GM19463 (cell line): ENCODE results near the gene TTC4.
"Not testable (repeated sequence)": the region's sequence is repeated elsewhere in the genome, so short reads cannot be mapped to it uniquely, and the experiment has no call there.

Source experiments
- ATAC-seq: cut with Tn5 transposase; IDR thresholded peaks from one replicate; pipeline ENCODE4 v1.9.1; 2021; ENCODE audit warnings: mild to moderate bottlenecking, moderate library complexity; ENCODE audit not compliant: unreplicated experiment

TTC4 gene

GRCh38 chr1:54745864-54746263, 30.2 kb downstream of the TTC4 start:
- ATAC-seq: no peak

- no peak for ATAC-seq
Measured at GRCh38 chr1:54748094-54748835, 32.6 kb downstream of the TTC4 start.

- ATAC-seq: no peak
Measured at GRCh38 chr1:54750596-54750995, 34.9 kb downstream of the TTC4 start.

DNA sequence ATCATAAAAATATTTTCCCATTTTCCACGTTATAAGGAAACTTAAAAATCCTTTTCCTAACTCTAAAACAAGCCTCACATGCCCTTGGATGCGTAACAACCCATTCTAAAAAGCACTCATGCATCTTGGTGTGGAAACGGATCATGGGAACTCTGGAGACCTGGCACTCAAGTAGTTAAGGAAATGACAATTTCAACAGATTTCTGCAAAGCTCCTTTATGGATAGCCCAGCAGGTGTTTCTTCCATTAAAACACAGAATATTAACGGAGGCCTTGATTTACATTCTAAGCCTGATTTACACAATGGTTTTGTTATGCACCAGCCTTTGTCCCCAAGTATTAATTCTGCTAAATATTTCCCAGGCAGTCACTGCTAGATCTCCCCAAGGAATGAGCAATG, 35.8 kb downstream of the TTC4 start:
- no peak for ATAC-seq

GRCh38 chr1:54754045-54754444, 38.4 kb downstream of the TTC4 start:
- no peak for ATAC-seq

DNA sequence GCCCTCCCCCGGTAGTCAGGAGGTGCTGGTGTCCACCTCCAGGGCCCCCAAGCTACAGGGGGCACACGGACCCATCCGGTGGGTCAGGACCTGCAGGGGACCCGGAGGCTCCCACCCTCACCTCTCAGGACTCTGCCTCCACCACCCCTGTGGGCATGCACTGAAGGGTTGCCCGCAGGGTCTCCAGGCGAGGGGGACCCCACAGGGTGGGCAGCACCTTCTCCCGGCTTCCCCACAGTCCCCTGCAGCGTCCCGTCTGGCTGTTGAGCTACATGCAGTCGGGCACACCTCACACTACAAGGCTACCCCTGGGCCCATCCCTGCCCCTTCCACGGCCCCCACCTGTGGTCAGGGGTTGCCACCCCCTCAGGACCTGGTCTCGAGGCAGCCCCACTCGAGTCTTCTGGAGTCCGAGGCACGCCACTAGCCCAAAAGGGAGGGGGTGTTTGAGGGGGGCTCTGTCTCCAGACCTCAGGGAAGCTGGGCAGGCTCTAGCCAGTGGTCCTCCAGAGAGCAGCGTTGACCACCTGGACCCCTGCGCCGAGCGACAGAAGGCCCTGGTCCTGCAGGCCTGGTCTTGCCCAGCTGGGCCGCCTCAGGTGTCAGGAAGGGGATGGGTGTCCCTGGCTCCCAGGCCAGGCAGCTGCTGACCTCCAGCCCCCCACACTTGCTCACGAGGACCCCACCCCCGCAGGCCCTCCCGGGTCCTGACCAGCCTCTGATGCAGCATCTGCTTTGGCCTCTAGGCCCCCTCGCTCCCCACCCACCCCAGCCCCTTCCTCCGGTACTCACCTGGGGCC, 39.0 kb downstream of the TTC4 start:
- no peak for ATAC-seq

DNA sequence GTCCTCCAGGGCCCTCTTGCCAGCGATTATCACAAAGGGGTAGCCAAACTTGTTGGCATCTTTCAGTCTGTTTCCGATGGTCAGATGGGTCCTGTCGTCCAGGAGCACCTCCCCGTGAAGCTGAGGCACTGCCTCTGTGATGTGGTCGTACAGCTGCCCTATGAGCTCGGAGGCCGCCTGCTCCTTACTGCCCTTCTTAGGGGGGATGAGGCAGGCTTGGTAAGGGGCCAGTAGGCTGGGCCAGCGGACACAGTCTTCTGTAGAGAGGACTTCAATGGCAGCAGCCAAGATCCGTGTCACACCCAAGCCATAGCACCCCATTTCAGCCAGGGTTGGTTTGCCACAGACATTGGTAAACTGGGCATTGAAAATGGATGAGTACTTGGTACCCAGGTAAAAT, 42.2 kb downstream of the TTC4 start:
- ATAC-seq: no peak

DNA sequence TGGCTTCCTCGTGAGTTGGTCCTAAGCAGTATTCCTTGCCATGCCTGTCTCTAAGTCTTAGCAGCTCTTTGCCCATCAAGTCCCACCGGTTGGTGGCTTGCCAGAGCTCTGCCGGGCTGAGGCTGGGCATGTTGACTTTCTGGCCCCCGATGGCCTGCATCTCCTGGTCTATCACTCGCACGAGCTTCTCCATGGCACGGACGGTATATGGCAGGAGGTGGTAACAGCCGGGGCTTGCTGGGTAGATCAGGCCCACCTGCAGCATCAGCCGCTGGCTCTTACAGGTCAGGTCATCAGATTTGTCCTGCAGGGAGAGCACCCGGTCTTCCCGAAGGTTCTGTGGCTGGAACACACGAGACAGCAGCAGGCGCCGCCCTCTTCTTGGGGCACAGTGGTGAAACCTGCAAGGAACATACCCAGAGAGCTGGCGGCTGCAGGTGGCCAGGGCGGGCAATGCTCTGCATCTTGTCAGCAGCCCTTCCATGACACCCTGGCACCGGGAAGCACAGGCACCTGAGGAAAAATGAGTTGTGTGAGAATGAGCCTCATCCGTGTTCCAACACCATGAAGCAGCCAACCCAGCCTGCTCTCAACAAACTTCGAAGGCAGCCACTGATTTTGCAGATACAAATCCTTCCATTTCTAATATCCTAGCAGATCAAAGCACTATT, 43.2 kb downstream of the TTC4 start:
- ATAC-seq: no peak

- no peak for ATAC-seq
Measured at GRCh38 chr1:54763816-54764132, 48.1 kb downstream of the TTC4 start.

DNA sequence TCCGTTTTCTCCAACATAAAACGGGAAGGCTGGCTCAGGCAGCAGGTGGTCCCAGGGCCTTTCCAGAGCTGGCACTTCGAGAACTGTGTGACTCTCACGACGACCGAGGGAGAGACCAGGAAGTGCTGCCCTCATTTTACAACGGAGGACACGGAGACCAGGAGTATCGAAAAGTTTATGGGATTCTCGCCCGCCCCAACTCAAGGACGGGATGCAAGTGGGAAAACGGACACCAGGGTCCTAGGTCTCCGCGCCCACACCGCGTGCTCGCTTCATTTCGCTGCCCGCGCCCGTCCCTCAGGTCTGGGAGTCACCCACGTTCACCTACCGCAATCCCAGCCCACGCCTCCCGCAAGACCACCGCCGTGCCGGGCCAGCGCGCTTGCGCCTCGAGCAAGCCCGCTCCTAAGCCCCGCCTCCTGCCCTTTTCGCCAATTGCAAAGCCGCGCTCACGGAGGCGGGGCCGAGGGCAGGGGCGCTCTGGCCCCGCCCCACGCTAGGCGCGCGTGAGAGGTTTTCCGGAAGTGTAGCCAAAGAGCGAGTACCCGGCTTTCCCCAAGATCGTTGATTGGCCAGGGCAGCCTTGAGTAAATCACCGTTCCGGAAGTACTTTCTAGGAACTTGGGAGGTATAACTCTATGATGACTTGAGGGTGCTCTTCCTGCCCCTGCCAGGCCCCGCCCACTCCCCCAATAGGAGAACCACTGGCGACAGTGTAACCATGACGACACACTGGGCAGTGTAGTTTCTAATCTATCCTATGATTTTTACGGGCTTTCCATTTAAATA, 48.7 kb downstream of the TTC4 start, which contains the start of gene PARS2:
TSS of gene PARS2 (minus strand) at position 391 of the 789 bp plus-strand sequence. CDS start 5,362 bp downstream, outside the sequence.
- ATAC-seq: peak; percentile 97

DNA sequence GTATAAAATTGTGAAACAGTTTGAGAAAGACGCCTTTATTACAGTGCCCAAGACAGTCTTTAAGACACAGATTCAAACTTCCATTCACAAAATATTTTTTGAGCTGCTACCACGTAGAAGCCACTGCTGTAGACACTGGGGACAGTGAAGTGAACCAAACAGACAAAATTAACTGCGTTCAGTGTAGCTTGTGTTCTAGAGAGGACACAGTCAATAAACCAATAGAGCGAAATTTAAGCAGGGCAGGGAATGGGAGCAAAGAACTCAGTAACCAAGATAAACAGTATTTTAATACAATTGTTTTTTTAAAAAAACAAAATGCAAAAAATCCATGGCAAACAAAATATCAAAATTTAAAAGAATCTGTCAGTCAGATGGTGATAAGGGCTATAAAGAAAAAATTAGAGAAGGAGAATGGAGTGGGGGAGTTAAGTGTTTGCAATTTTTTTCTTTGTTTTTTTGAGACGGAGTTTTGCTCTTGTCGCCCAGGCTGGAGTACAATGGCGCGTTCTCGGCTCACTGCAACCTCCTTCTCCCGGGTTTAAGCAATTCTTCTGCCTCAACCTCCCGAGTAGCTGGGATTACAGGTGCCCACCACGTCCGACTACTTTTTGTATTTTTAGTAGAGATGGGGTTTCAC, 49.4 kb downstream of the TTC4 start:
- peak; percentile 13 for ATAC-seq

GRCh38 chr1:54766726-54767125, 51.1 kb downstream of the TTC4 start:
- no peak for ATAC-seq

- no peak for ATAC-seq
Measured at GRCh38 chr1:54767526-54767925, 51.9 kb downstream of the TTC4 start.

GRCh38 chr1:54768093-54768492, 52.4 kb downstream of the TTC4 start:
- ATAC-seq: no peak

DNA sequence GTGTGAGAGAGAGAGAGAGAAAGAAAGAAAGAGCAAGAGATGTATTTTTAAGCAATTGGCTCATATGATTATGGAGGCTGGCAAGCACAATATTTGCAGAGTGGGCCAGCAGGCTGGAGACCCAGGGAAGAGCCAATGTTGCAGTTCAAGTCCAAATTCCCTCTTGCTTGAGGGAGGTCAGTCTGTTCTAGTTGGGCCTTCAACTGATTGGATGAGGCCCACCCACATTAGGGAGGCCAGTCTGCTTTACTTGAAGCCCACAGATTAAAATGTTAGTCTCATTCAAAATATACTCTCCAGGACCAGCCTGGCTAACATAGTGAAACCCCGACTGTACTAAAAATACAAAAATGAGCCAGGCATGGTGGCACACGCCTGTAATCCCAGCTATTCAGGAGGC, 57.3 kb downstream of the TTC4 start:
- ATAC-seq: no peak

DNA sequence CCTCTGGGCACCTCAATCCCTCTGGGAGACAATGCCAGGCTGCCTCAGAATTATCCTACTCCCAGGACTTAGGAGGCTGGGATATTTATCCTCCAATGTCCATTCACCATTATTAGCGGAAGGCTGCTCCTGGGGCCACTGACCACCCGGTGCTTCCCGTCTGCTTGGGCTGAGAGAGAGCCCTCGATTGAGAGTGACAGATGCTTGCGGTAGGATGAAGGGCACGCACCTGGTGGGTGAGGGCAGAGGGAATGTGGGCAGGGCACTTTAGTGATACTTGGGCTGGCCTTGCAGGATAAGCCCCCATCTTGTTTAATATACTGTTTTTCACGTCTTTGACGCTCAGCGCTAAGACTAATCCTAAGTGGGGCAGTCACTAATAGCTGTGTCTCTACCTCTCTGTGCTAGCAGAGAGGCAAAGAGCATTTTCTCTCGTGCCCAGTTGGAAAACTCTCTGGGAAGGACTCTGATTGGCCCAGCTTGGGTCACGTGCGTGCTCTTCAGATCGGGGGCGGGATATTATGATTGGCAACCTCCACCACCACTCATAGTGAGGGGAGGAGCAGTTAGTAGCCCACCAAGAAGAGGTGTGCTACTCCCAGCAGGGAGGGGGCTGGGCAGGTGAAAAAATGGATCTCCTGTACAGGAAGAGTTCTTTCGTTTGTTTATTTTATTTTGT, 59.3 kb downstream of the TTC4 start:
- no peak for ATAC-seq

DNA sequence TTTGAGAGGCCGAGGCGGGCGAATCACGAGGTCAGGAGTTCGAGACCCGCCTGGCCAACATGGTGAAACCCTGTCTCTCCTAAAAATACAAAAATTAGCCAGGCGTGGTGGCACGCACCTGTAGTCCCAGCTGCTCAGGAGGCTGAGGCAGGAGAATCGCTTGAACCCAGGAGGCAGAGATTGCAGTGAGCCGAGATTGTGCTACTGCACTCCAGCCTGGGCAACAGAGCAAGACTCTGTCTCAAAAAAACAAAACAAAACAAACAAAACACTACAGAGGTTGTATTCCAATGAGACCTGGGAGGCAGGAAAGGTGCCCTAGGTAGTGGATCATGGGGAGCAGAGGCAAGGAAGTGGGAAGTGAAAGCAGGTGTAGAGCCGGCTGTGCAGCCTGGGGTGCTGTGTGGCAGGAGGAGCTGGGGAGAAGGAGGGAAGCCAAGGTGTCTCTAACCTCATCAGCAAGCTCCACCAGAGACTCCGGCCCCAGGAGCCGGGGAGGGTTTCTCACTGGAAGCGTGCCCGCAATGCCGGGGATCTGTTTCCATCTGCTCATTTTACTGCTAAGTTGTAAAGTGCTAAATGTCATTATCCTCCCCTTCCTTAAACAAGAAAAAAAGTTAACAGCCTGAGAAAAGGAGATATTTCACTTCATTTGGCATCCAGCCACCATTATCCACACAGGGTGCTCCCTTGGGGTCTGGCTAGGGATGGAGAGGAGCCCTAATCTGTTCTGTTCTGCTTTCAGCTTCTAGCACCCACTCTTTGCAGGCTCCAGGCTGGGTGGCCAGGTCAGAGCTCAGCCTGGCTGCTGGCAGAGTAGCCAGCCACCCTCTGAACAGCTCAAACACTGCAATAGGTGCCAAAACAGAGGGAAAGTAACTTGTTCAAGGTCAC, 60.4 kb downstream of the TTC4 start:
- ATAC-seq: not testable (repeated sequence)

GRCh38 chr1:54777011-54777410, 61.4 kb downstream of the TTC4 start:
- no peak for ATAC-seq

DNA sequence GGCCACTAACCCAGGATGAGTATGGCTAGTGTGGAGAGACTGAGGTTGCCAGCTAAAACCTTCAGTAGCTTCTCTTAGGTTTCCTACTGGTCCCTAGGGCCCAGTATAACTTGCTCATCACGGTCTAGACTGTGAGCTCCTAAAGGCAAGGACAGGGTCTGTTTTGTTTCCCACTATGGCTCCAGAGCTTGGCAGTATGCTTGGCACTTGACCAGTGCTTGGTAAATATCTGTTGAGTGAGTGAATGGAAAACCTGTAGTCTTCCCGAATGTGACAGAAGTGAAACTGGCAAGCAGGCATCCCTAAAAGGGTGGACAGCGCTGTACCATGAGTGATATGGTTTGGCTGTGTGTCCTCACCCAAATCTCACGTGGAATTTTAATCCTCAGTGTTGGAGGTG, 61.8 kb downstream of the TTC4 start:
- ATAC-seq: no peak
